ENCODE results near the gene ZNF593.

DNA sequence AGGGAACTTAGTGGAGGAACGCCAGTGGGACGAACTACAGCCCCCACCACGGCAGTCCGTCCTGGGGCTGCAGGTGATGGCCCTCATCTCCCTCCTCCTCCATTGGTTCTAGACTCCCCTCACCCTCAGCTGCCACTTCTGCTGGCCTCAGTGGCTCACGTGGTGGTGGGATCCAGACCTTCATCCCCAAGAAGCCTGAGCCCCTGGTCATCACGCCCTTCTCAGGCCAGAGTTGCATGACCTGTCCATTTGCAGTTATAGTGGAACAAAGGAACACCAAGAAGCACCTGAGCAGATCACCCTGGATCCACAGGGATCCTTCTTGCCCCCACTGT lies 23.8 kb upstream of the ZNF593 start:
- TF ChIP-seq FOXA1 (IDR thresholded peaks at IDR 0.05) = no peak
- no peak for TF ChIP-seq FOXM1 (IDR thresholded peaks at IDR 0.05; ENCODE audit: borderline replicate concordance)
- no peak for TF ChIP-seq NFRKB (IDR thresholded peaks at IDR 0.05)
- no peak for TF ChIP-seq TARDBP (IDR thresholded peaks at IDR 0.05)
- no peak for TF ChIP-seq SUZ12 (IDR thresholded peaks at IDR 0.05)
- no peak for TF ChIP-seq ARNT (IDR thresholded peaks at IDR 0.05)
- TF ChIP-seq SP1 (IDR thresholded peaks at IDR 0.05) = no peak
- no peak for TF ChIP-seq HDGF (IDR thresholded peaks at IDR 0.05; ENCODE audit: borderline replicate concordance)
- TF ChIP-seq PKNOX1 (IDR thresholded peaks at IDR 0.05) = no peak
- TF ChIP-seq ZNF384 (IDR thresholded peaks at IDR 0.05) = no peak
- no peak for TF ChIP-seq CTBP1 (IDR thresholded peaks at IDR 0.05; ENCODE audit: borderline replicate concordance)
- no peak for TF ChIP-seq BHLHE40 (IDR thresholded peaks at IDR 0.05; ENCODE audit: borderline replicate concordance)

All from HEK293T (cell line).